NCI-H1092 treated with DMSO at 0.1 percent for 48 hours (cell line): ENCODE results near the gene CTTNBP2NL.

Experiments used
- DNase-seq: peaks from one replicate; lab custom pipeline; 2025; lab: John Stamatoyannopoulos, UW

Gene CTTNBP2NL

GRCh38 chr1:112507336-112507735, 111.3 kb downstream of the CTTNBP2NL start:
- no peak for DNase-seq

- no peak for DNase-seq
These were observed 111.9 kb downstream of the CTTNBP2NL start for GRCh38 chr1:112507921-112508277.

- DNase-seq = no peak
These were observed 112.4 kb downstream of the CTTNBP2NL start, which contains the start of gene WNT2B for GRCh38 chr1:112508278-112509004. TSS of gene WNT2B (plus strand) at chr1:112508965. CDS start at chr1:112509263, 298 bp downstream.

GRCh38 chr1:112509005-112509659, 113.1 kb downstream of the CTTNBP2NL start:
- no peak for DNase-seq

DNA sequence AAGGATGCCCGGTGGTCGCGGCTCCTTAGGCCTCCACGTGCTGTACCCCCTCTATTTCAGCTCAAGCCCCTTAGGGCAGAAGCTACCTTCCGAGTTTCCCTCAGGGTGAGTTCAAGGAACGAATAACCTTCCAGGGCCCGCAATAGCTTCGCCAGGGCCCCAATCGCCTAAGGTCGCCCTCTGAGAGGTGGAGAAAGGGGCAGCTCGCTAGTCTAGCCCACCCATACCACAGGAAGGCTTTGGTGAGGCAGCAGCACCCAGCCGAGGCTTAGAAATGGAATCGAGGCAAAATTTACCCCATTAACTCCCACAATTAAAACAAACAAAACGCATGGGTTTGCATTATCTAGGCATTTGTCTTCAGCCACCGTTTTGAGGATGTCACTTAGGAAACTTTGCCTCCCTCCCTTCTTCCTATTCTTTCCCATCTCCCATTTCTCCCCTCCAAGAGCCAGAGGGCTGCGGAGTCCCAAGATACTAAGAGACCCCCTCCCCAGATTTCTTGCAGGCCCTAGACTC, 113.7 kb downstream of the CTTNBP2NL start:
- no peak for DNase-seq

GRCh38 chr1:112510340-112510739, 114.3 kb downstream of the CTTNBP2NL start:
- DNase-seq = no peak
